AG09309 (cell line): ENCODE measurements around the gene GJA3.

Source experiments
- DNase-seq: peaks from one replicate; pipeline ENCODE4 v3.0.0-alpha.2; 2010; ENCODE audit warnings: low read depth
- H3K4me3 ChIP-seq: 2 replicates; pipeline ENCODE4 v1.5.1; 2011; ENCODE audit warnings: mild to moderate bottlenecking, low read depth, low read length, moderate library complexity; ENCODE audit not compliant: control insufficient read depth
- CTCF ChIP-seq: IDR thresholded peaks from 2 replicates; pipeline ENCODE4 v1.5.1; 2011; ENCODE audit warnings: mild to moderate bottlenecking, low read depth, low read length, inconsistent platforms; ENCODE audit not compliant: insufficient read depth, control insufficient read depth; ENCODE audit errors: missing control alignments

Gene GJA3

GRCh38 chr13:20160306-20161274, at the start of gene GJA3:
Gene GJA3 (minus strand): TSS chr13:20161052. CDS start chr13:20143288, 17,764 bp downstream.
- DNase-seq: no peak
- H3K4me3 ChIP-seq: peak within 1 kb of the TSS; percentile 45
- no peak for TF ChIP-seq CTCF

- DNase-seq: no peak
- H3K4me3 ChIP-seq: no peak overlapping the region
- no peak for TF ChIP-seq CTCF
Measured at GRCh38 chr13:20209948-20210347, 49.1 kb upstream of the GJA3 start.

- no peak for TF ChIP-seq CTCF
- DNase-seq: no peak
- H3K4me3 ChIP-seq: no peak overlapping the region
Measured at GRCh38 chr13:20206698-20207235, 45.9 kb upstream of the GJA3 start.

GRCh38 chr13:20206065-20206697, 45.3 kb upstream of the GJA3 start:
- no peak overlapping the region for H3K4me3 ChIP-seq
- no peak for TF ChIP-seq CTCF
- DNase-seq: no peak

- no peak for DNase-seq
- no peak for TF ChIP-seq CTCF
- H3K4me3 ChIP-seq: no peak overlapping the region
Measured at GRCh38 chr13:20198781-20199180, 37.9 kb upstream of the GJA3 start.

- DNase-seq: peak; percentile 16
- peak; percentile 72 for TF ChIP-seq CTCF
- no peak overlapping the region for H3K4me3 ChIP-seq
Measured at GRCh38 chr13:20197361-20197834, 36.5 kb upstream of the GJA3 start.
